ENCODE data around the gene PRRT2.
"Not testable (repeated sequence)": the region's sequence is repeated elsewhere in the genome, so short reads cannot be mapped to it uniquely, and the experiment has no call there.

The PRRT2 gene

GRCh38 chr16:29790183-29790948, 21.6 kb upstream of the PRRT2 start, which contains the start of gene KIF22:
Gene KIF22, plus strand, starts transcription at chr16:29790751. Its CDS starts 9 bp downstream, at chr16:29790760.
- TF ChIP-seq, protein P1, sequence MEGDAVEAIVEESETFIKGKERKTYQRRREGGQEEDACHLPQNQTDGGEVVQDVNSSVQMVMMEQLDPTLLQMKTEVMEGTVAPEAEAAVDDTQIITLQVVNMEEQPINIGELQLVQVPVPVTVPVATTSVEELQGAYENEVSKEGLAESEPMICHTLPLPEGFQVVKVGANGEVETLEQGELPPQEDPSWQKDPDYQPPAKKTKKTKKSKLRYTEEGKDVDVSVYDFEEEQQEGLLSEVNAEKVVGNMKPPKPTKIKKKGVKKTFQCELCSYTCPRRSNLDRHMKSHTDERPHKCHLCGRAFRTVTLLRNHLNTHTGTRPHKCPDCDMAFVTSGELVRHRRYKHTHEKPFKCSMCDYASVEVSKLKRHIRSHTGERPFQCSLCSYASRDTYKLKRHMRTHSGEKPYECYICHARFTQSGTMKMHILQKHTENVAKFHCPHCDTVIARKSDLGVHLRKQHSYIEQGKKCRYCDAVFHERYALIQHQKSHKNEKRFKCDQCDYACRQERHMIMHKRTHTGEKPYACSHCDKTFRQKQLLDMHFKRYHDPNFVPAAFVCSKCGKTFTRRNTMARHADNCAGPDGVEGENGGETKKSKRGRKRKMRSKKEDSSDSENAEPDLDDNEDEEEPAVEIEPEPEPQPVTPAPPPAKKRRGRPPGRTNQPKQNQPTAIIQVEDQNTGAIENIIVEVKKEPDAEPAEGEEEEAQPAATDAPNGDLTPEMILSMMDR (IDR thresholded peaks at IDR 0.05; ENCODE audit: low read depth, low read length, missing control alignments), result peak; percentile 84
- peak within 1 kb of the TSS; percentile 91 for H3K4me3 ChIP-seq (ENCODE audit: low read depth, low read length)
- H3K36me3 ChIP-seq (replicated peaks), result no peaks in the 10 kb centered on the region
- in situ Hi-C loops (cut with HindIII; ENCODE audit: low pct_ligation_motif_present, low sequenced_read_pairs), result no loop called here
- peak; percentile 98 for DNase-seq
- H3K27me3 ChIP-seq (replicated peaks), result no peaks in the 10 kb centered on the region
- peak within 1 kb of the TSS; percentile 58 for H3K27ac ChIP-seq

DNA sequence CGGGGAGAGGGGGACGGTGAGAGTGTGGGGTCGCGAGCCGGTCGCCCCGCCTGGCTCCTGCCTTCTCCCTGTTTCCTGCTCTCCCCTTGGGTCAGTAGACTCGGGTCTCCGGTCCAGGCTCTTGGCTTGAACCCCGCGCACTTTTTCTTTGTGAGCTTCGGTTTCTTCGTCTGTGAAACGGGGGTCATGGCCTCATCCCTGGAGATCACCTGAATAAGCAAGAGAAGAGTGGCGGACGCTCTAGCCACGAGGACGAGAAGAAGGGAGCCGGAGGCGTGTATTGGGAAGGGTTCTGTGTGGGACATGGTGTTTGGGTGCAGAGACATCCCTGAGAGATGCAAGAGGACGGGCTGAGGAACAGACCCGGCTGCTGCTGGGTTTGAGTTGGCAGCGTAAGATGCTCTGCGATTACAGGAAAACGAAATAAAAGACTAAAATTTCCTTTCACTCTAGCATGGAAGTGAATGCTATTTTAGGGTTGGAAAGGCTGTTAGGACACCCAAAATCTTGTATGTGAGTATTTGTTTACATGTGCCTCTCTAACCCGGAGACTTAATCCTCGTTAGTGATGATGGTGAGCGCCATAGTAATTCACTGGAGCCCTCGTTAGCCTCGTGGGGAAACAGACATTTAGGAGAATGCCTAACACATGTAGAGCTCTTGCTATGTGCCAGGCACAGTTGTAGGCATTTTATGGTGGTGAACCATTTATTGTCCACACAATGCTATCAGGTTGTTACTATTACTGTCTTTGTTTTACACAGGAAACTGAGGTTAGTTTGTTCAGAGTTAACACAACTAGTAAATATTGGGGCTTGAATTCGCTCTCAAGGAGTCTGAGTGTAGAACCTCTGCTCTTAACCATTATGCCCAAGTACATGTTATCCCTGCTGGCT, 20.8 kb upstream of the PRRT2 start:
- H3K36me3 ChIP-seq (replicated peaks), result no peaks in the 10 kb centered on the region
- no peak for DNase-seq
- H3K4me3 ChIP-seq (ENCODE audit: low read depth, low read length), result peak overlapping the region; percentile 91
- no peaks in the 10 kb centered on the region for H3K27me3 ChIP-seq (replicated peaks)
- no peak overlapping the region for H3K27ac ChIP-seq
- TF ChIP-seq, protein P1 (IDR thresholded peaks at IDR 0.05; ENCODE audit: low read depth, low read length, missing control alignments), result no peak
- in situ Hi-C loops (cut with HindIII; ENCODE audit: low pct_ligation_motif_present, low sequenced_read_pairs), result no loop called here

DNA sequence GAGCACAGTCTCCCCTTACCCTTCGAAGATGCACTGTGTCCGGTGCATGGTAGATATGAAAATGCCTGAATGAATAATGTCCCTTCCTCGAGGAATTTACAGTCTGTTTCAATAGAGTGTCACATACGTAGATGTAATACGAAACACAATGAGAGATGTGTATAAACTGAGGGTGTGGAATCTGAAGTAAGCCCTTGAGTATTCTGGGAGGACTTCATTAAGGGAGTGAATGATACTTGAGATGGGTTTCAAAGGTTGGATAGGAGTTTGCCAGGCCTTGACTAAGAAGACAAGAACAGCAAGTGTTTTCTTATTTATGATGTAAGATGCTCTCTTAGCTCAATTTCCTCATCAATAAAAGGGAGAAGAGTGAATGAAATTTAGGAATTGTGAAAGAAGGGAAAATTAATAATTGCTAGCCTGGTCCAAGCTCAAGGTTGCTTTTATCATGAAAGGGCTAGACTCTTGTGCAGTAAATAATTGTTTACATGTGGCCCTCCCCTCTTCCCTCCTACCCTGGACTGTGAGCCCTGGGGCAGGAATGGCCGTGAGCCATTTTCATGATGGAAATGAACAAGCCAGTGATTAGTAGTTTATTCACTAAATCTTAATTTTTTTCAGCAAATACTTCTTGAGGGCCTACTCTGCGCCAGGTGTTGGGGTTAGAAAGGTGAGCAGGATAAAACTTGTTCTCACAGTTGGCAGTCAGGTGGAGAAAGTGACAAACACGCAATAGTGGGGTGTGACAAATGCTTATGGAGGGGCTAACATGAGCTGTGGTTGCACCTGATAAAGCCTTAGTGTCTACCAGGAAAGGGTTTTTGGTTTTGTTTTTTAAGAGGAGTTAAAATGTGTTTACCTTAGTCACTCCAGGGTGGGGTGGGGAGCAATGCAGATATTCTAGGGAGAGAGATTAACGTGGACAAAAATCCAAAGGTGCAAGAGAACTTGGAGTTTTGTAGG, 19.9 kb upstream of the PRRT2 start:
- TF ChIP-seq, protein P1 (IDR thresholded peaks at IDR 0.05; ENCODE audit: low read depth, low read length, missing control alignments), result no peak
- in situ Hi-C loops (cut with HindIII; ENCODE audit: low pct_ligation_motif_present, low sequenced_read_pairs), result no loop called here
- Histone ChIP-seq H3K27ac (no peak overlapping the region), H3K4me3 (ENCODE audit: low read depth, low read length) (peak overlapping the region; percentile 91), H3K27me3 (replicated peaks) (no peaks in the 10 kb centered on the region), H3K36me3 (replicated peaks) (no peaks in the 10 kb centered on the region)
- no peak for DNase-seq

DNA sequence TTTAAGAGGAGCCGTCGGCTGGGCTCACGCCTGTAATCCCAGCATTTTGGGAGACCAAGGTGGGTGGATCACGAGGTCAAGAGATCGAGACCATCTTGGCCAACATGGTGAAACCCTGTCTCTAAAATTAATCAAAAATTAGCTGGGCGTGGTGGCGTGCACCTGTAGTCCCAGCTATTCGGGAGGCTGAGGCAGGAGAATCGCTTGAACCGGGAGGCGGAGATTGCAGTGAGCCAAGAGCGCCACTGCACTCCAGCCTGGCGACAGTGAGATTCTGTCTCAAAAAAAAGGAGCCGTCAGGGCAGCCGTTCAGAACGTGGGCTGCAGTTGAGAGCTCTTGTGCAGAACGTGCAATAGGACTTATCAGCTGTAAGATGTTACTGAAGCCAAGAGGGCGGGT, 18.8 kb upstream of the PRRT2 start:
- in situ Hi-C loops (cut with HindIII; ENCODE audit: low pct_ligation_motif_present, low sequenced_read_pairs); H3K4me3 ChIP-seq (ENCODE audit: low read depth, low read length); DNase-seq; H3K27me3 ChIP-seq (replicated peaks); H3K27ac ChIP-seq; H3K36me3 ChIP-seq (replicated peaks): not testable (repeated sequence)

GRCh38 chr16:29794231-29794710, 17.7 kb upstream of the PRRT2 start:
- Histone ChIP-seq H3K4me3 (ENCODE audit: low read depth, low read length) (no peak overlapping the region), H3K27ac (no peak overlapping the region), H3K36me3 (replicated peaks) (peaks cover 7% of the 10 kb centered on the region), H3K27me3 (replicated peaks) (no peaks in the 10 kb centered on the region)
- DNase-seq, result no peak
- in situ Hi-C loops (cut with HindIII; ENCODE audit: low pct_ligation_motif_present, low sequenced_read_pairs), result no loop called here
- TF ChIP-seq, protein P1 (IDR thresholded peaks at IDR 0.05; ENCODE audit: low read depth, low read length, missing control alignments), result no peak
